NB4 (cell line): ENCODE measurements around the gene CROCC2.

ENCODE experiments used
- CTCF ChIP-seq: IDR thresholded peaks from one replicate; pipeline ENCODE4 v1.5.1; 2012; ENCODE audit warnings: low read depth, low read length
- MAX ChIP-seq: IDR thresholded peaks from 2 replicates; pipeline ENCODE4 v1.6.1; 2011; ENCODE audit warnings: low read depth, low read length
- POLR2A ChIP-seq: IDR thresholded peaks from 2 replicates; pipeline ENCODE4 v1.6.1; 2011; ENCODE audit warnings: mild to moderate bottlenecking; ENCODE audit not compliant: insufficient read length; ENCODE audit errors: extremely low read depth

- no peak for TF ChIP-seq CTCF
- TF ChIP-seq POLR2A, result no peak
- TF ChIP-seq MAX, result no peak
Measured at GRCh38 chr2:240895656-240896388, 10.3 kb upstream of the CROCC2 start, which contains the start of gene MAB21L4.
